Endometrial microvascular endothelial cells (primary cell): ENCODE data around the gene LRRC3B. TPM values are rescaled to one million over a fixed set of nuclear protein-coding genes. Genes with fewer than 3 reads are reported as not detected.
"Not testable (repeated sequence)": the region's sequence is repeated elsewhere in the genome, so short reads cannot be mapped to it uniquely, and the experiment has no call there.

ENCODE experiments used
- in situ Hi-C: cut with HindIII; loops from 2 replicates; pipeline ENCODE4 v1.10.0; 2017; ENCODE audit warnings: low sequenced_read_pairs, low pct_unique_long_range_greater_than_20kb; ENCODE audit errors: inconsistent ontology term
- total RNA-seq: library from RNA; depleted of rRNA; stranded (reverse); fragments of >200 nt; gene quantifications from one replicate; pipeline ENCODE4 v1.2.3, GENCODE V29; 2015; ENCODE audit errors: inconsistent ontology term

The LRRC3B gene, protein sequence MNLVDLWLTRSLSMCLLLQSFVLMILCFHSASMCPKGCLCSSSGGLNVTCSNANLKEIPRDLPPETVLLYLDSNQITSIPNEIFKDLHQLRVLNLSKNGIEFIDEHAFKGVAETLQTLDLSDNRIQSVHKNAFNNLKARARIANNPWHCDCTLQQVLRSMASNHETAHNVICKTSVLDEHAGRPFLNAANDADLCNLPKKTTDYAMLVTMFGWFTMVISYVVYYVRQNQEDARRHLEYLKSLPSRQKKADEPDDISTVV
- not detected for total RNA-seq

GRCh38 chr3:26622621-26623418 lies at the start of gene LRRC3B:
LRRC3B (plus strand) TSS chr3:26622772; CDS start chr3:26709673, 86,901 bp downstream.
- in situ Hi-C loops: no loop called here

DNA sequence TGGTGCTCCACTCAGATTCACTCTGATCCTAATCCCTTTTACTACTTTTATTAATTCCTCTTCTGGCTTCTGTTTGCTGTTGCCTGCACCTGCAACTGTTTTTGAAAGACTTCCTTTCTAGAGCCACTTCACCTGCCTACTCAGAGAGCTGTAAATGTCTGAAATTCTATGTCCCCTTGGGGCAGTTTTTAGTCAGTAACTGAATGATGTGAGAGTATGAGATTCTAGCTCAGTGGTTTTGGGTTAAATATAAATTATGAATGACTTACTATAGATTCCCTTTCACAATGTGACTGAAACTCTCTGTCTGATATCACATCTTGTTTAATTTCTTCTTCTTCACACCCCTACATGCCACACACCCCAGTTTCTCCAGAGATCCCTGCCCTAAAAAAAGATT lies 47.8 kb upstream of the LRRC3B start:
- in situ Hi-C loops: no loop called here

DNA sequence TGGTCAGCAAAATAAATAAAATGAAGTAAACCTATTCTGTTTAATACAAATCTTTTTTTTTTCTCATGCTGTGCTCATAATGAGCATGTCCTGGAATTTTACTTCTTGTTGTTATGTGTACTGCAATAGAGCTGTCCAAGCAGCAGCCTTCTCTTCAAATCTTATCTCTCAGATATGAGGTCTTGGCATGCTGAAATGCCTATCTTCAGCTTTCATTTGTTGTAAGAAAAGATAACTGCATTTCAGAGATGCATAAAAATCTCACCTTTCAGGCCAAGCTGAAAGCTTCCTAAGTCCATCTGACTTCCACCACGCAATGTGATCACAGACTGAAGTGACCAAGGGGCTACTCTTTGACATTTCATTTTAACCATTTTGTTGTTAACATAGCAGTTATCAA lies 43.5 kb upstream of the LRRC3B start:
- in situ Hi-C loops: no loop called here

DNA sequence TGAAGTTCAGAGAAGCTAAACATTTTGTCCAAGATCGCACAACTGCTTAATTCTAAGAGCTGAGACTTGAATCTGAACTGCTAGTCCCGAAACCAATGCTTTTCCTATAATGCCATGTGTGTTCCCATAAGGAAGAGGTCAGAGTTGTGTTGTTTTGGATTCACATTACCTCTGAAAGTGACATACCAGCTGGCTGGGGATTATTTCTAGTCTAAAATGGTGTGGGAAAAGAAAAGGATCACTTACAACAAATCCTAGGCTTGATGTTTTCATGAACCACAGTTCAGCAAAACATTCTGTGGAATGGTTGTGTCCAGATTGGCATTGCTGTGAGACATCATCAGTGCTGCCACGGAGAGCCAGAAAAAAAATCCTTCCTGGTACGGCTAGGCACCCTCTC lies 35.0 kb upstream of the LRRC3B start:
- in situ Hi-C loops: no loop called here

GRCh38 chr3:26588931-26589330 lies 33.6 kb upstream of the LRRC3B start:
- in situ Hi-C loops: no loop called here

DNA sequence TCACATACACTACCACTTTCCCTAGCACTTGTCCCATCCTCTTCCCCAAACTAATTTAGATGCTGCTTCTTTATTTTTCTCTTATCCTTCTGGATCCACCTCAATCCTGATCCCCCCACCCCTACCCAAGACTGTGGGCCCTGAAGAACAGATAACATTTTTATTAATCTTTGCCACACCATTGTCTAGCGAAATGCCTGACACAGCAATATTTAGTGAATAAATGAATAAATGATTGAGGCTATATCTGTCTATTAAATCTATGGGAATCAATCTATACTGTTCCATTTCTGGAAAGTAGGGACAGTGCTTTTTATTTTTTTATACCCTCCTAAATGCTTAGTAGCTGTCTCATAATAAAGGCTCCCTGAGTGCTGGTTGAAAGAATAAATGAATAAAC lies 32.9 kb upstream of the LRRC3B start:
- in situ Hi-C loops: no loop called here

GRCh38 chr3:26590919-26591484 lies 31.6 kb upstream of the LRRC3B start:
- in situ Hi-C loops: no loop called here

DNA sequence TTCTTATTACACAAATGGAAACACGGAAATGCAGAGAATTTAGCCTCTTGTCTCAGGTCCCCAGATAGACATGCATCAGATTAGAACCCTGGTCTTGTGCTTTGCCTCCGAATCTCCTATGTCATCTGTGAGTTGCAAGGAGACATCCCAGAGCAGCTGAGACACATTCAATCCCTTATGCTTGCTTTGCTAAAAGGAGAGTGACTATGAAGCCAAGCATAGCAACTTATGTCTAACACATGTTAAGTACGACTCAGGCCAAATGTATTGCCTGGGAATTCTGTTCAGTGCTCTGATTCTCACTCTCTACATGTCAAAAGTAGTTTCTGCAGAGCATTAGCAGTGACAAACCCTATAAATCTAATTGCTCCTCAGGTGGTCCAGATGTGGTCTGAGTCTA lies 30.6 kb upstream of the LRRC3B start:
- in situ Hi-C loops: no loop called here

- in situ Hi-C loops: no loop called here
Observed at GRCh38 chr3:26592451-26592850, 30.1 kb upstream of the LRRC3B start.

DNA sequence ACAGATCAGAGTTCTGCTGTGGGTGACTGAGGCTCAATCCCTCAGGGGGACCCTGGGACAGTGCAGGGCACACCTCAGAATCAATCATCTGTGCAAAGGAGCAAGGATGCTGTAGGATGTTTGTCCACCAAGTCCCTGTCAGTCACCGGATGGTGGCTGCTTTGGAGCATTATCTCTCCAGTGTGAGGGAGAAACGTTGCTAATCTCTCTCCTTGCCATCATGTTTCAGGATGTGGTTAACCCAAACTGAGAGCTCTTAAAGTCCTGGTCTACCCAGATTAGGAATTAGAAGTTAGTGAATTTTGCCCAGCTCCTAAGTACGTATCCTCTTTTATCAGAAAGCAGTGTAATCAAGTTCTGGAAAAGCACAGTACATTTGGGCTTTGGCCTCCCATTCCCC lies 26.2 kb upstream of the LRRC3B start:
- in situ Hi-C loops: no loop called here

GRCh38 chr3:26603311-26603710 lies 19.3 kb upstream of the LRRC3B start:
- in situ Hi-C loops: not testable (repeated sequence)

DNA sequence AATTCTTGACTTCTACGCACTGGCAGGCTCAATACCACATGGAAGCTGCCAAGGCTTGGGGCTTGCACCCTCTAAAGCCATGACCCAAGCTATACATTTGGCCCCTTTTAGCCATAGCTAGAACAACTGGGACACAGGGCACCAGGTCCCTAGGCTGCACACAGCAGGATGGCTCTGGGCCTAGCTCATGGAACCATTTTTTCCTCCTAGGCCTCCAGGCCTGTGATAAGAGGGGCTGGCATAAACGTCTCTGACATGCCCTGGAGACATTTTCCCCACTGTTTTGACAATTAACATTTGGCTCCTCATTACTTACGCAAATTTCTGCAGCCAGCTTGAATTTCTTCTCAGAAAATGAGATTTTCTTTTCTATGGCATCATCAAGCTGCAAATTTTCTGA lies 18.8 kb upstream of the LRRC3B start:
- in situ Hi-C loops: not testable (repeated sequence)

- in situ Hi-C loops: no loop called here
Observed at GRCh38 chr3:26614006-26614685, 8.4 kb upstream of the LRRC3B start.

DNA sequence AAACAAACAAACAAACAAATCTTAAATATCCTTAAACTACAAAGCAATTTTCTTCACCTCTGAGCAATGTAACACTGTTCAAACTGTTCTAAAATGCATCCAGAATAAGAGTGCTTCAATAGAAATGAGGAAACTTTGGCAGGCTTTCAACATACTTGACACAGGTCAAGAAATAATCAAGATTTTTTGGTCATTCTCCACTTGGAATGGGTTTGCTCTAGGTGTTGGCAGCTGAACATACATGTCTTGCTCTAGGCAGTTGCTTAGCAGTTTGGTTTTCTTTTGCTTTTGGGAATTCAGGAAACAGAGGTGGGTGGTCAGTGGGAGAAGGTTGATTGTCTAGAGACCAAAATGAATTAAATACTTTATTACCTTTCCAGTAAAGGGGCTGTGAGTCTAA lies 1.4 kb upstream of the LRRC3B start:
- in situ Hi-C loops: no loop called here

GRCh38 chr3:26621906-26622620 lies 509 bp upstream of the LRRC3B start:
- in situ Hi-C loops: no loop called here

DNA sequence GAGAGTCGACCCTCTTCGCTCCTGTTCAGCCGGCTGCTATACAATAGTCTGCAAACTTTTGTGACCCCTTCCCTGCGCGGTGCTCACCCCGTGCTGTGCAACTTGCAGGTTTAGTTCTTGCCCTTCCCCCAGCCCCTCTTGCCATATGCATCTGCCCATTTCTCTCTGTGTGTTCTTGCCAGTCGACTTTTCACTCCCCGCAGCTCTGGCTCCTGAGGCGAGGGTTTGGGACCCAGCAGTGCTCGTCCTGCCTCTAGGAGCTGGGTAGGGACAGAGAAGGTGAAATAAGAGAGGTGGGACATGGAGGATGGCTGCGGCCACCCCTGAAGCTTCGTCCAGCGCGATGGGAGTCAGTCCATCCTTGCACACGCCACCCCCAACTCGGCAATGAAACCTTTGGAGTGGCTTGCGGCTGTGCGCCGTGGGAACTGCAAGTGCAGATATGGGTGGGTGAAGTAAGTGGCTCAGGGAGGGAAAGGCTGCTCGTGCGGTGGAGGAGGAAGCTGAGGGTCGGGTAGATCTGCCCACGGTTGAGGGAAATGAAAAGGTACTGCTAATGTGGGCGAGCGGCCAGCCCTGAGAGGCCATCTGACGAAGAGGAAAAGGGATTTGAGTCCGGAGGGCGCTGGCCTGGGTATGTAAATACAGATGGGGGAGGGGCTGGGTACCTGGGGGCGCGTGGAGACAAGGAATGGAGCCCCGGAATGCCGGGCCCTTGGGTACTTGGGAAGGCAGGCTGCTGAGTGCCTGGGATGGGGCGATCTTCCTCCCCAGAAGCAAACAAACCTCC lies 1.0 kb downstream of the LRRC3B start:
- in situ Hi-C loops: no loop called here

DNA sequence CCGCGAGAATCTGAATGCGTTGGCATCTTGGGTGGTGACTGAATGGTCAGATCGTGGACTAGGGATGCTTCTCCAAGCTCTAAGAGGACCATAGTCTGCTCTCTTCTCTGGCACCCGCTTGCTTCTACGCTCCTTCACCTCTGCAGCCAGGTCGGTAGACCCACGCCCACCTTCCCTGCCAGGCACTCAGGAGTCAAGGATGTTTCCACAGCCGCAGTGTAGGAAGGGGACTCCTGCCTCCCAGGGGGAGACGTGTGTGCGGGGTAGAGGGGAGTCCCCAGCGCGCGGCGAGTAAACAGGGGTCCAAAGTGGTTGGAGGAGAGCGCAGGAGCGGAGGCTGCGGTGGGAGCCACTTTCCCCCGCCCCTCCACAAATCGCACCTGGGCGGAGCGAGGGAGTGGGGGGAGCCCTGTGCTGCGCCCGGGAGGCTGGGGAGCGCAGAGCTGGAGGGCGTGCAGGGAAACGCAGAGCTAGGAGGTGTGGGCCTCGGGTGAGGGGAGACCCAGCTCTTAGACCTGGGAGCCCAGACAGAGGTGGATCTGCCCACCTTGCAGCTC lies 1.7 kb downstream of the LRRC3B start:
- in situ Hi-C loops: no loop called here

DNA sequence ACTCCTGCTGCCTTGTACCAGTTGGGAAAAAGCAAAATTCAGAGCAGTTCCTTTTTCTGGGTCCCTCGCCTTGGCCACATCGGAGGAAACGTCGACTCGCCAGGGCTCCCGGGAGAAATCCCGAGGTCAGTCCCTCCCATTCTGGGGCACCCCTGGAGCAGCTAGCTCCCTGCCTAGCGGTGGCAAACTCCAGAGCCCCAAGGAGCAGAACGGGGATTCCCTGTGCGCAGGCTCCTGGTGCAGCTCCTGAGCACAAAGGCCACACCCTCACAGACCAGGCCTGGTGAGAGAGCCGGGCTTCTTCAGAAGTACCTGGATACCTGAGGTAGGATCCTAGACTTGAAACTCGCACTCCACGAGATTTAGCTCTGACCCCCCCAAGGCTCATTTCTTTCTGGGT lies 2.6 kb downstream of the LRRC3B start:
- in situ Hi-C loops: no loop called here
